ENCODE measurements around the gene LMNTD2. TPM values are rescaled to one million over a fixed set of nuclear protein-coding genes. Genes with fewer than 3 reads are reported as not detected.

The LMNTD2 gene
- total RNA-seq, 4 donors from 2014 or later, result 6.6 to 32.9 (median 14.1) TPM

DNA sequence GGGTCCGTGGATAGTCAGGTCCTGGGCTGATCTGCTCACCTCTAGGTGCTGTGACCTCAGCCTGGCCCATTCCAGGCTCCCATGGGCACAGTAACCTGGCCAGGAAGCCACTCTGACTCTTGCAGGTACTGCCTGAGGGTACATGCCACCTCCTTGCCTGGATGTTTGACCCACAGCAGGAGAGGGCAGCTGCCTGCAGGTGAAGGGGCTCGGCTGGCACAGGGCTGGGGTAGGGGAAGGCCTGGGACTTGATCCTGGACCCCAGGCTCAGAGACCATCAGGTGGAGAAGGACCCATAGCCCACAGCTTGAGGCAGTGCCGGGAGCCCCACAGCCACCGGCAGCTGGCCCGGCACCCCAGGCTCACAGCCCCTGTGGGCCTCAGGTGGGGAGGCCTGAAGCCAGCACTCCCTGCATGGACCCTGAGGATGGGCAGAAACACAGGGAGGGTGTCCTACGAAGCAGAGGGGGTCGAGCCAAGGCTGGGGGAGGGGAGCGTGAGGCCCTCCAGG lies 20.5 kb downstream of the LMNTD2 start:
- Histone ChIP-seq H3K27ac (no peak overlapping the region), H3K27me3 (no peaks in the 10 kb centered on the region), H3K4me3 (no peak overlapping the region), H3K36me3 (no peaks in the 10 kb centered on the region), H3K9me3 (no peaks in the 10 kb centered on the region), H3K4me1 (peaks cover 0 to 27% (median 18%) of the 10 kb centered on the region in 4 donors)
- DNase-seq, result peak in 1 of 3 donors; percentile 37
- TF ChIP-seq POLR2A (IDR thresholded peaks at IDR 0.05), result no peak
- TF ChIP-seq, protein P1, sequence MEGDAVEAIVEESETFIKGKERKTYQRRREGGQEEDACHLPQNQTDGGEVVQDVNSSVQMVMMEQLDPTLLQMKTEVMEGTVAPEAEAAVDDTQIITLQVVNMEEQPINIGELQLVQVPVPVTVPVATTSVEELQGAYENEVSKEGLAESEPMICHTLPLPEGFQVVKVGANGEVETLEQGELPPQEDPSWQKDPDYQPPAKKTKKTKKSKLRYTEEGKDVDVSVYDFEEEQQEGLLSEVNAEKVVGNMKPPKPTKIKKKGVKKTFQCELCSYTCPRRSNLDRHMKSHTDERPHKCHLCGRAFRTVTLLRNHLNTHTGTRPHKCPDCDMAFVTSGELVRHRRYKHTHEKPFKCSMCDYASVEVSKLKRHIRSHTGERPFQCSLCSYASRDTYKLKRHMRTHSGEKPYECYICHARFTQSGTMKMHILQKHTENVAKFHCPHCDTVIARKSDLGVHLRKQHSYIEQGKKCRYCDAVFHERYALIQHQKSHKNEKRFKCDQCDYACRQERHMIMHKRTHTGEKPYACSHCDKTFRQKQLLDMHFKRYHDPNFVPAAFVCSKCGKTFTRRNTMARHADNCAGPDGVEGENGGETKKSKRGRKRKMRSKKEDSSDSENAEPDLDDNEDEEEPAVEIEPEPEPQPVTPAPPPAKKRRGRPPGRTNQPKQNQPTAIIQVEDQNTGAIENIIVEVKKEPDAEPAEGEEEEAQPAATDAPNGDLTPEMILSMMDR (IDR thresholded peaks at IDR 0.05), result no peak

DNA sequence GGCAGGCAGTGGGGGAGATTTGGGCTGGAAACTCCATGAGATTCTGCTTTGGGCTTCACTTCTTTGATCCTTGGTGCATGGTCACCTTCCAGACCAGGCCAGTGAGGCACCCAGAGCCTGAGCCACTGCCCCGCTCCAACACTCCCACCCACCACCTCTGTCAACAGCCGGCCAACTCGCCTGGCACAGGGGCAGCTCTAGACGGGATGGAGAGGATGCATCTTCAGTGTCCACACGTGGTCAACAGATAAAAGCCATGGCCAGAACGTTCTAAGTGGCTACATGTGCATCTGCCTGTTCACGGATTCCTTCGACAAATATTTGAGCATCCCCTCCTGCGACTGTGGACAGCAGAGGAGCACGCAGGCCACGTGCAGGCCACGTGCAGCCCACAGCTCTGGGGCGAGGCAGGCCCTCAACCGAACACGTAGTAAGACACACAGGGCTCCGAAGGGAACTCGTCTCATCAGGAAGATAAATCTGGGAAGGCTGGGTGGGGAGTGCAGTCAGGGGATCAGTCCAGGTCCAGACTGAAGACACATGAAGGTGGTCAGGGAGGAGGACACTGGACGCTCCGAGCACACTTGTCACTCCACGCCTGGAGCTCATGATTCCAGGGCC lies 22.0 kb downstream of the LMNTD2 start:
- H3K4me1 ChIP-seq, result peaks cover 0 to 30% (median 26%) of the 10 kb centered on the region in 4 donors
- no peaks in the 10 kb centered on the region for H3K27me3 ChIP-seq
- H3K36me3 ChIP-seq, result peaks cover 0 to under 1% (median 0%) of the 10 kb centered on the region in 3 donors
- no peak overlapping the region for H3K4me3 ChIP-seq
- TF ChIP-seq POLR2A (IDR thresholded peaks at IDR 0.05), result no peak
- TF ChIP-seq, protein P1 (IDR thresholded peaks at IDR 0.05), result no peak
- H3K27ac ChIP-seq, result no peak overlapping the region
- no peaks in the 10 kb centered on the region for H3K9me3 ChIP-seq
- DNase-seq, result peak in 1 of 3 donors; percentile 41

DNA sequence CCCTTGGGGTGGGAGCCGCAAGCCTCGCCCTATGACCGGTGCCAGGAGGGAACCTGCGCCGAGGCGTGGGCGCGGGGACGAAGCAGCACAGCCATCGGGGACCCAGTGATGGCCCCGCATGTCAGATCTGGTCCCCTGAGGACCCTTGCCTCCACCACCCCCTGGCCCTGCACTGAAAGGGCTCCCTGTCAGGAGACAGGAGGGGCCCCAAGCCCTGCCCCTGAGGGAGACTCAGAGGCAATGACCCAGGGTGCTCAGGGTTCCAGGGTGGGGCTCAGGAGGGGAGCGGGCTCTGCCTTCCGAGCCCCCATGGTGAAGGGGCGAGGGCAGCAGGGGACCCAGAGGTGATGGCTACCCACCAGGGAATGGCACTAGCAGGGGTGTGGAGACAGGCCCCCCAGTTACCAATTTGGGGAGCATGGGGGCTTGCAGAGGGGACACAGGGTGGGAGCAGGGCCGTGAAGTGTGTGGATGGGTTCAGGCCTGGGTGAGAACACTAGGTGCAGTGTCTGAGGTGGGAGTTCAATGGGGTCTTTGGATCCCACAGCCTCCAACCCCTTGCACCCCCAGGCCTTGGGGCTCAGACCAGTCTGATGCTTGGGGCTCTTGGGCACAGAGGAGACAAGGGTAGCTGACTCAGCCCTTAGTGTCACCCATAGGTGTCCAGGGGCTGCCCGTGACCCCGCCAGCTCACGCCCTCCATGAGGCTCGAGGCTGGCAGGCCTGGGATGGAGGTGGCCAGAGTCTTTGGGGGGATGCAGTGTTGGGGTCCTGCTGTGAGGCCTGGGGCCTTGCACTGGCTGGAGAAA lies 22.7 kb downstream of the LMNTD2 start:
- peak in 1 of 3 donors; percentile 45 for DNase-seq
- no peaks in the 10 kb centered on the region for H3K9me3 ChIP-seq
- H3K27ac ChIP-seq, result peak overlapping the region in 3 of 4 donors; percentile 10 to 98 (median 85)
- no peaks in the 10 kb centered on the region for H3K27me3 ChIP-seq
- H3K4me3 ChIP-seq, result peak overlapping the region; percentile 56 to 93 (median 70)
- H3K4me1 ChIP-seq, result peaks cover 0 to 33% (median 26%) of the 10 kb centered on the region in 4 donors
- peaks cover 0 to 8% (median 0%) of the 10 kb centered on the region in 3 donors for H3K36me3 ChIP-seq
- TF ChIP-seq, protein P1 (IDR thresholded peaks at IDR 0.05), result no peak
- TF ChIP-seq POLR2A (IDR thresholded peaks at IDR 0.05), result peak in 1 of 2 donors; percentile 2

DNA sequence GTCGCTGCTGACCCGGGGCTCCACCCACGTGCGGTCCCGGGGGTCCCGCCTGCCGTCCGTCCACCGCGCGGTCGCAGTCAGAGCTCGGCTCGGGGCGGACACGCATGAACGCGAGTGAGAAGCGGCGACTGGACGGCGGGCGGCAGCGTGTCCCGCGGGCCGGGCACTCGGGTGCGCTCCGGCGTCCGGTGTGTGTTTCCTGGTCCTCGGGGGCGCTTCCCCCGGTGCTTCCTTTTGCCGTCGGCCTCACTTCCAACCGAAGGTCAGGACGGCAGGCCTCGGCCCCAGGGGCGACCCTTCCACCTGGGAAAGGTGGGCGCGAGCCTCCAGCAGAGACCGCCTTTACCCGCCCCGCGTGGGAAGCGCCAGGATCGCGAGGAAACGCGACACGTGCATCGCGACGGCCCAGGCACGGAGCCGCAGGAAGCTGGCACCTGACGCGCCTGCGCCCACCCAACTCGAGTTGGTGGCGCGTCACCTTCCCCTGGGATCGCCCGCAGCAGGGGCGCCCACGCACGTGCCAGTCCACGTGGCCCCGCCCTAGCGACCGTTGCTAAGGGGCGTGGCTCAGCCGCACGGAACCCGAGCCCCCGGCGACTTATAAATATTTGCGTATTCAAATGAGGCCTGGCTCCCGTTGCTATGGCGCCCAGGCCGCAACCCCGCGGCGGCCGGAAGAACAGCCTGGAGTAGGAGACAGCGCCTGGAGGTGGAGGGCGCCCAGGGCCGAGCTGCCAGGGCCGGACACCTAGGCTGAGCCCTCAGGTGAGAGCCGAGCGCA lies 23.5 kb downstream of the LMNTD2 start, which contains the start of gene LRRC56:
LRRC56 (plus strand) TSS at position 687 of the 781 bp plus-strand sequence. CDS start 3,158 bp downstream, outside the sequence.
- peak; percentile 90 to 98 (median 98) for DNase-seq
- no peaks in the 10 kb centered on the region for H3K27me3 ChIP-seq
- peak within 1 kb of the TSS; percentile 44 to 98 (median 86) for H3K27ac ChIP-seq
- peaks cover 0 to 16% (median 0%) of the 10 kb centered on the region in 3 donors for H3K36me3 ChIP-seq
- no peaks in the 10 kb centered on the region for H3K9me3 ChIP-seq
- H3K4me1 ChIP-seq, result peaks cover 0 to 33% (median 26%) of the 10 kb centered on the region in 4 donors
- TF ChIP-seq, protein P1 (IDR thresholded peaks at IDR 0.05), result peak in 1 of 6 experiments; percentile 5
- TF ChIP-seq POLR2A (IDR thresholded peaks at IDR 0.05), result peak in 1 of 2 donors; percentile 10
- H3K4me3 ChIP-seq, result peak within 1 kb of the TSS; percentile 56 to 93 (median 70)
